ENCODE results near the gene AP3B1. TPM values are rescaled to one million over a fixed set of nuclear protein-coding genes. Genes with fewer than 3 reads are reported as not detected.

AP3B1 gene
- total RNA-seq, 1 donor from 2014 or later, result 60.4 TPM

- Mint-ChIP-seq H3K27ac (ENCODE audit: unreplicated experiment) (no peak overlapping the region), H3K9me3 (ENCODE audit: low read depth) (no peaks in the 10 kb centered on the region), H3K4me1 (ENCODE audit: low read depth) (peaks cover 2% of the 10 kb centered on the region), H3K4me3 (ENCODE audit: unreplicated experiment) (no peak overlapping the region), H3K36me3 (ENCODE audit: low read depth) (no peaks in the 10 kb centered on the region), H3K27me3 (ENCODE audit: low read depth) (peaks cover 17% of the 10 kb centered on the region)
- no peak for DNase-seq (ENCODE audit: low spot score)
- no peak for TF ChIP-seq CTCF (IDR thresholded peaks at IDR 0.05)
Measured at GRCh38 chr5:77957516-77957915, 337.0 kb downstream of the AP3B1 start.

GRCh38 chr5:77957081-77957480 is 337.4 kb downstream of the AP3B1 start:
- Mint-ChIP-seq H3K36me3 (ENCODE audit: low read depth) (no peaks in the 10 kb centered on the region), H3K27ac (ENCODE audit: unreplicated experiment) (no peak overlapping the region), H3K9me3 (ENCODE audit: low read depth) (no peaks in the 10 kb centered on the region), H3K4me3 (ENCODE audit: unreplicated experiment) (no peak overlapping the region), H3K27me3 (ENCODE audit: low read depth) (peaks cover 17% of the 10 kb centered on the region), H3K4me1 (ENCODE audit: low read depth) (peaks cover 2% of the 10 kb centered on the region)
- no peak for TF ChIP-seq CTCF (IDR thresholded peaks at IDR 0.05)
- DNase-seq (ENCODE audit: low spot score), result no peak

- H3K4me3 Mint-ChIP-seq (ENCODE audit: unreplicated experiment), result no peak overlapping the region
- no peak for DNase-seq (ENCODE audit: low spot score)
- H3K27ac Mint-ChIP-seq (ENCODE audit: unreplicated experiment), result no peak overlapping the region
- H3K27me3 Mint-ChIP-seq (ENCODE audit: low read depth), result peaks cover 21% of the 10 kb centered on the region
- H3K36me3 Mint-ChIP-seq (ENCODE audit: low read depth), result no peaks in the 10 kb centered on the region
- peaks cover 2% of the 10 kb centered on the region for H3K4me1 Mint-ChIP-seq (ENCODE audit: low read depth)
- no peaks in the 10 kb centered on the region for H3K9me3 Mint-ChIP-seq (ENCODE audit: low read depth)
- TF ChIP-seq CTCF (IDR thresholded peaks at IDR 0.05), result no peak
Measured at GRCh38 chr5:77955577-77955976, 338.9 kb downstream of the AP3B1 start.

- peaks cover 2% of the 10 kb centered on the region for H3K4me1 Mint-ChIP-seq (ENCODE audit: low read depth)
- no peak overlapping the region for H3K4me3 Mint-ChIP-seq (ENCODE audit: unreplicated experiment)
- H3K36me3 Mint-ChIP-seq (ENCODE audit: low read depth), result no peaks in the 10 kb centered on the region
- no peak for DNase-seq (ENCODE audit: low spot score)
- TF ChIP-seq CTCF (IDR thresholded peaks at IDR 0.05), result no peak
- peaks cover 14% of the 10 kb centered on the region for H3K27me3 Mint-ChIP-seq (ENCODE audit: low read depth)
- no peaks in the 10 kb centered on the region for H3K9me3 Mint-ChIP-seq (ENCODE audit: low read depth)
- no peak overlapping the region for H3K27ac Mint-ChIP-seq (ENCODE audit: unreplicated experiment)
Measured at GRCh38 chr5:77953374-77953773, 341.1 kb downstream of the AP3B1 start.

DNA sequence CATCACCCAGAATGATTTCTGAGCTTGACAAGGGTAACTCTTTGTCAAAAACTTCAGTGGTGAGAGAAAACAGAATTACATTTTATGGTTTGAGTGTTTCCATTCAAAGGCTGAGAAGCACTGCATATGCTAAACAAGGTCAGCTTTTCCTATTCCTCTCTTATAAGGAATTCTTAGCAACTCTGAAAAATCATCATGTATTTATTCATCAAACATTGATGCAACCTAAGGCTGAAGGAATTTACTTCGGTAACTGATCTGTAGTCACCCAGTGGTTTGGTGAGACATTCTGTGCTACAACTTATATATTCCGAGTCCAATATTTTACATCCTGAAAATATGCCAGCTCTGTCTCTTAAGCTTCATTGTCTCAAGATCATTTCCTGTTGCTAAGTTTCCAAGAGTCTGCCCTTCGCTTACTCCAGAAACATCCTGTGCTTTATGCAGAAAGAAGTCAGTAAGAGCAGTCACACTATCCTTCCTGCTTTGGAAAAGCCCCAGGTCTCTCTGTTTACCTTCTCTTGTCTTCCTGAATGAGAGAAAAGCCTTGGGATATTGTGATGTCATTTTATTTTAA is 341.8 kb downstream of the AP3B1 start:
- Mint-ChIP-seq H3K4me3 (ENCODE audit: unreplicated experiment) (no peak overlapping the region), H3K4me1 (ENCODE audit: low read depth) (peaks cover 2% of the 10 kb centered on the region), H3K27me3 (ENCODE audit: low read depth) (peaks cover 10% of the 10 kb centered on the region), H3K27ac (ENCODE audit: unreplicated experiment) (no peak overlapping the region), H3K9me3 (ENCODE audit: low read depth) (no peaks in the 10 kb centered on the region), H3K36me3 (ENCODE audit: low read depth) (no peaks in the 10 kb centered on the region)
- no peak for TF ChIP-seq CTCF (IDR thresholded peaks at IDR 0.05)
- DNase-seq (ENCODE audit: low spot score), result no peak

Other genes with a start within 250 kb of the AP3B1 start
- 44.8 to 51.8 TPM (median 46.2 TPM) in 3 replicates for gene SCAMP1, start 65.9 kb upstream of the AP3B1 start, total RNA-seq